ENCODE data around the gene RAB17. TPM values are rescaled to one million over a fixed set of nuclear protein-coding genes. Genes with fewer than 3 reads are reported as not detected.

RAB17 gene
- total RNA-seq, 1 experiment from 2014 or later = 23.6 TPM

DNA sequence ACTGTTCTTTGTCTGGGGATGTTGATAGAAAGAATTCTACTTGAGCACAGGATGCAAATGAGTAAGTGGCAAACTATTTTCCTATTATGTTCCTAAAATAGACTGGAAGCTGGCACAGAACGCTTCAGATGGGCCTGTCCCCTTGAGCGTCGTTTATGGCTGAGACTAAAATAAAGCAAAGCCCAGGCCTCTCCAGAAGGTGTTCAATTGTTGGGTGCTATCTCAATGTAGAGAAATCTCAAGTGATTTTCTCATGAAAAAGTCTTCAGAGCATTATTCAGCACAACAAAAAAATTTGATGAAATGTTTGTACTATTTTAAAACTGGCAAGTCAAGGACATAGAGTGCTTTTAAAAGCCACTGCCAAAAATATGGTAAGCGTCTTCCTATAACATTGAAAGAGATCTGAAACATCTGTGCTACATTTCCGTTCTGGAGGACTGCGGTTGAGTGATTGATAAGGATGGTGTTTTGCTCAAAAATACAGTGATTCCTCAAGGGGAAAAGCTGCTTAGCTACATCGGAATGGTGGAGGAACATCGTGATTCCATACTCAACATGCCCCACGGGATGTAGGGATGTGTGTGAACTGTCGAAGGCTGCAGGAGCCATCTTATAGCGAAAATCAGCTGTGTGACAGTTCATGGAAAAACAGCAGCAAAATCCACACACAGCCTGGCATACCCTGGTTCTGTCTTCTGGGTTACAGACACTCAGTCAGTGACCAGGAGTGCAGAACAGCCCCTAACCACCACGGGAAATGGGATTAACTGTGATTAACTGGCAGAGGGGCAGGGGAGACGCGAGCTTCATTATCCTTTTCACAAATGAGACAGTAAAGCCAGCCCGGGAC lies 26.4 kb upstream of the RAB17 start:
- CTCF ChIA-PET = no interaction called here
- no peak for DNase-seq (ENCODE audit: low read depth, low spot score)
- Histone ChIP-seq H3K9me3 (ENCODE audit: control insufficient read depth, insufficient read depth, low read depth, low read length) (no peaks in the 10 kb centered on the region), H3K4me3 (ENCODE audit: low read depth in 2 of 2, low read length in 2 of 2) (no peak overlapping the region), H3K27ac (ENCODE audit: low read length) (no peak overlapping the region), H3K4me1 (ENCODE audit: control insufficient read depth, insufficient read depth, low read length) (no peaks in the 10 kb centered on the region; the same call in 1 of the 2 replicates), H3K36me3 (ENCODE audit: control insufficient read depth, insufficient read depth, low read length) (no peaks in the 10 kb centered on the region), H3K27me3 (ENCODE audit: control insufficient read depth, insufficient read depth, low read length) (no peaks in the 10 kb centered on the region)
- ATAC-seq = no peak
- no TSS peak for BruUV-seq (replicated peaks)
- POLR2A ChIA-PET = no interaction called here
- intact Hi-C loops (cut with micrococcal nuclease; ENCODE audit: unreplicated experiment) (no loop called here), in situ Hi-C loops (cut with HindIII; ENCODE audit: low pct_unique_long_range_greater_than_20kb, low sequenced_read_pairs) (no loop called here)
- TF ChIP-seq, protein P1, sequence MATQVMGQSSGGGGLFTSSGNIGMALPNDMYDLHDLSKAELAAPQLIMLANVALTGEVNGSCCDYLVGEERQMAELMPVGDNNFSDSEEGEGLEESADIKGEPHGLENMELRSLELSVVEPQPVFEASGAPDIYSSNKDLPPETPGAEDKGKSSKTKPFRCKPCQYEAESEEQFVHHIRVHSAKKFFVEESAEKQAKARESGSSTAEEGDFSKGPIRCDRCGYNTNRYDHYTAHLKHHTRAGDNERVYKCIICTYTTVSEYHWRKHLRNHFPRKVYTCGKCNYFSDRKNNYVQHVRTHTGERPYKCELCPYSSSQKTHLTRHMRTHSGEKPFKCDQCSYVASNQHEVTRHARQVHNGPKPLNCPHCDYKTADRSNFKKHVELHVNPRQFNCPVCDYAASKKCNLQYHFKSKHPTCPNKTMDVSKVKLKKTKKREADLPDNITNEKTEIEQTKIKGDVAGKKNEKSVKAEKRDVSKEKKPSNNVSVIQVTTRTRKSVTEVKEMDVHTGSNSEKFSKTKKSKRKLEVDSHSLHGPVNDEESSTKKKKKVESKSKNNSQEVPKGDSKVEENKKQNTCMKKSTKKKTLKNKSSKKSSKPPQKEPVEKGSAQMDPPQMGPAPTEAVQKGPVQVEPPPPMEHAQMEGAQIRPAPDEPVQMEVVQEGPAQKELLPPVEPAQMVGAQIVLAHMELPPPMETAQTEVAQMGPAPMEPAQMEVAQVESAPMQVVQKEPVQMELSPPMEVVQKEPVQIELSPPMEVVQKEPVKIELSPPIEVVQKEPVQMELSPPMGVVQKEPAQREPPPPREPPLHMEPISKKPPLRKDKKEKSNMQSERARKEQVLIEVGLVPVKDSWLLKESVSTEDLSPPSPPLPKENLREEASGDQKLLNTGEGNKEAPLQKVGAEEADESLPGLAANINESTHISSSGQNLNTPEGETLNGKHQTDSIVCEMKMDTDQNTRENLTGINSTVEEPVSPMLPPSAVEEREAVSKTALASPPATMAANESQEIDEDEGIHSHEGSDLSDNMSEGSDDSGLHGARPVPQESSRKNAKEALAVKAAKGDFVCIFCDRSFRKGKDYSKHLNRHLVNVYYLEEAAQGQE (IDR thresholded peaks at IDR 0.05; ENCODE audit: insufficient read depth in 1 of 2, low read depth in 2 of 2, low read length in 1 of 2) = no peak
- TF ChIP-seq TCF7L2 (IDR thresholded peaks at IDR 0.05; ENCODE audit: low read depth, low read length) (no peak), SIN3A (IDR thresholded peaks at IDR 0.05; ENCODE audit: borderline replicate concordance, insufficient read depth, low read depth, low read length) (no peak), POLR2AphosphoS5 (IDR thresholded peaks at IDR 0.05; ENCODE audit: low read depth, low read length) (no peak)
- TF ChIP-seq, protein P2, sequence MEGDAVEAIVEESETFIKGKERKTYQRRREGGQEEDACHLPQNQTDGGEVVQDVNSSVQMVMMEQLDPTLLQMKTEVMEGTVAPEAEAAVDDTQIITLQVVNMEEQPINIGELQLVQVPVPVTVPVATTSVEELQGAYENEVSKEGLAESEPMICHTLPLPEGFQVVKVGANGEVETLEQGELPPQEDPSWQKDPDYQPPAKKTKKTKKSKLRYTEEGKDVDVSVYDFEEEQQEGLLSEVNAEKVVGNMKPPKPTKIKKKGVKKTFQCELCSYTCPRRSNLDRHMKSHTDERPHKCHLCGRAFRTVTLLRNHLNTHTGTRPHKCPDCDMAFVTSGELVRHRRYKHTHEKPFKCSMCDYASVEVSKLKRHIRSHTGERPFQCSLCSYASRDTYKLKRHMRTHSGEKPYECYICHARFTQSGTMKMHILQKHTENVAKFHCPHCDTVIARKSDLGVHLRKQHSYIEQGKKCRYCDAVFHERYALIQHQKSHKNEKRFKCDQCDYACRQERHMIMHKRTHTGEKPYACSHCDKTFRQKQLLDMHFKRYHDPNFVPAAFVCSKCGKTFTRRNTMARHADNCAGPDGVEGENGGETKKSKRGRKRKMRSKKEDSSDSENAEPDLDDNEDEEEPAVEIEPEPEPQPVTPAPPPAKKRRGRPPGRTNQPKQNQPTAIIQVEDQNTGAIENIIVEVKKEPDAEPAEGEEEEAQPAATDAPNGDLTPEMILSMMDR (IDR thresholded peaks at IDR 0.05) = no peak

DNA sequence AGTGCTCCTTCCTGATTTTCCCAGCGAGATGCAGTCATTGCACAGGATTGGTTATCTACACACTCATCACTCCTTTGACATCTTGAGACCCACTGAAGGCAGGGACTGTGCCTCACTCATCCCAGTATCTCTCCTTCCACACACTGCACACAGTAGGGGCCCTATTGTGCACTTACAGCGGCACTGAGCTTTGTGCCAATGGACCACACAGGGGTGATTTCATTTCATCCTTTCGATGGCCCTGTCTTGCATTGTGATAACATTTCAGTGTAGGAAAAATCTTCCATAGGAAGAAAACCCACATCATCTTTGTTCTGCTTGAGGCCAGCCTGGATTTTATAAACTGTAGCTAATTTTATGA lies 25.8 kb upstream of the RAB17 start:
- H3K27me3 ChIP-seq (ENCODE audit: control insufficient read depth, insufficient read depth, low read length) = no peaks in the 10 kb centered on the region
- POLR2A ChIA-PET = no interaction called here
- BruUV-seq (replicated peaks) = no TSS peak
- DNase-seq (ENCODE audit: low read depth, low spot score) (no peak), ATAC-seq (no peak)
- TF ChIP-seq, protein P2 (IDR thresholded peaks at IDR 0.05) = no peak
- TF ChIP-seq POLR2AphosphoS5 (IDR thresholded peaks at IDR 0.05; ENCODE audit: low read depth, low read length) (no peak), SIN3A (IDR thresholded peaks at IDR 0.05; ENCODE audit: borderline replicate concordance, insufficient read depth, low read depth, low read length) (no peak), TCF7L2 (IDR thresholded peaks at IDR 0.05; ENCODE audit: low read depth, low read length) (no peak)
- TF ChIP-seq, protein P1 (IDR thresholded peaks at IDR 0.05; ENCODE audit: insufficient read depth in 1 of 2, low read depth in 2 of 2, low read length in 1 of 2) = no peak
- no peaks in the 10 kb centered on the region for H3K4me1 ChIP-seq (ENCODE audit: control insufficient read depth, insufficient read depth, low read length)
- H3K27ac ChIP-seq (ENCODE audit: low read length) = no peak overlapping the region
- intact Hi-C loops (cut with micrococcal nuclease; ENCODE audit: unreplicated experiment) = no loop called here
- no peaks in the 10 kb centered on the region for H3K9me3 ChIP-seq (ENCODE audit: control insufficient read depth, insufficient read depth, low read depth, low read length)
- no peak overlapping the region for H3K4me3 ChIP-seq (ENCODE audit: low read depth in 2 of 2, low read length in 2 of 2)
- CTCF ChIA-PET = no interaction called here
- no peaks in the 10 kb centered on the region for H3K36me3 ChIP-seq (ENCODE audit: control insufficient read depth, insufficient read depth, low read length)
- in situ Hi-C loops (cut with HindIII; ENCODE audit: low pct_unique_long_range_greater_than_20kb, low sequenced_read_pairs) = no loop called here
